Gastroesophageal sphincter (tissue), 4 donors: ENCODE data around the gene EPM2A. TPM values are rescaled to one million over a fixed set of nuclear protein-coding genes. Genes with fewer than 3 reads are reported as not detected.
"Not testable (repeated sequence)": the region's sequence is repeated elsewhere in the genome, so short reads cannot be mapped to it uniquely, and the experiment has no call there.

Experiments
- ATAC-seq: fragments of 150-250 bp; one replicate; pipeline ENCODE4 v1.9.1; 2016; ENCODE audit warnings: mild to moderate bottlenecking, moderate library complexity
- H3K27ac ChIP-seq, 4 donors: fragments of 200-600 bp; sonication (generic) in 3 of 4; 1 replicate in 3 of 4; 2 replicates in 1 of 4; pipeline ENCODE4 v1.5.1; 2016 to 2019
- H3K27me3 ChIP-seq: fragments of 200-600 bp; sonication (generic); one replicate; pipeline ENCODE4 v1.5.1; 2019
- H3K36me3 ChIP-seq, 2 donors: fragments of 200-600 bp; sonication (generic); one replicate each; pipeline ENCODE4 v1.5.1; 2019; ENCODE audit warnings: control low read depth in 1 of 2
- H3K4me1 ChIP-seq, 3 donors: fragments of 200-600 bp; sonication (generic); 1 replicate in 2 of 3; 2 replicates in 1 of 3; pipeline ENCODE4 v1.5.1; 2016 to 2019; ENCODE audit warnings: control low read depth in 2 of 3
- H3K4me3 ChIP-seq, 2 donors: fragments of 200-600 bp; sonication (generic); one replicate each; pipeline ENCODE4 v1.5.1; 2019; ENCODE audit warnings: mild to moderate bottlenecking in 1 of 2, moderate library complexity in 1 of 2
- H3K9me3 ChIP-seq, 3 donors: fragments of 200-600 bp; sonication (generic); one replicate each; pipeline ENCODE4 v1.5.1; 2017 to 2019; ENCODE audit warnings: control low read depth in 2 of 3
- CTCF ChIP-seq, 4 experiments: fragments of 200-600 bp in 2 of 4; fragments of 450-650 bp in 2 of 4; sonication (generic) in 1 of 4; IDR thresholded peaks; one replicate each; pipeline ENCODE4 v1.5.1; 2017 to 2019; ENCODE audit warnings: antibody characterized with exemption in 4 of 4, mild to moderate bottlenecking in 2 of 4, moderate library complexity in 2 of 4
- EP300 ChIP-seq: sonication (generic); formaldehyde crosslinking; IDR thresholded peaks from one replicate; pipeline ENCODE4 v1.6.1; 2017; ENCODE audit warnings: antibody characterized with exemption, mild to moderate bottlenecking
- POLR2A ChIP-seq, 2 donors: fragments of 450-650 bp; IDR thresholded peaks; one replicate each; pipeline ENCODE4 v1.6.1; 2017; ENCODE audit warnings: antibody characterized with exemption in 2 of 2, mild to moderate bottlenecking in 2 of 2, moderate library complexity in 1 of 2
- POLR2AphosphoS5 ChIP-seq: sonication (generic); formaldehyde crosslinking; IDR thresholded peaks from one replicate; pipeline ENCODE4 v1.6.1; 2017; ENCODE audit warnings: antibody characterized with exemption
- WGBS, 2 donors: methylation state at CpG; one replicate each; pipeline ENCODE4 v1.1.5; 2018; ENCODE audit warnings: low coverage in 1 of 2; 5-methylcytosine and 5-hydroxymethylcytosine counted together
- total RNA-seq, 4 donors: library from RNA; depleted of rRNA; stranded (reverse); fragments of >200 nt; gene quantifications; one replicate each; pipeline ENCODE4 v1.1.0, GENCODE V29; 2016

The EPM2A gene
- total RNA-seq, 4 donors from 2014 or later = 53.7 to 83.7 (median 77.1) TPM

GRCh38 chr6:145752638-145753037, 17.3 kb upstream of the EPM2A start:
- no peak for ATAC-seq
- TF ChIP-seq CTCF (IDR thresholded peaks at IDR 0.05) (no peak), POLR2A (IDR thresholded peaks at IDR 0.05) (no peak), POLR2AphosphoS5 (no peak), EP300 (no peak)
- H3K4me1 ChIP-seq = peaks cover 0 to 9% (median 0%) of the 10 kb centered on the region in 3 donors
- WGBS, 2 donors = 44 to 64% methylated on average over 1 to 2 of the region's 2 CpGs
- no peak overlapping the region for H3K4me3 ChIP-seq
- H3K36me3 ChIP-seq = no peaks in the 10 kb centered on the region
- H3K27me3 ChIP-seq = no peaks in the 10 kb centered on the region
- H3K9me3 ChIP-seq = peaks cover 0 to 4% (median 0%) of the 10 kb centered on the region in 3 donors
- H3K27ac ChIP-seq = no peak overlapping the region

DNA sequence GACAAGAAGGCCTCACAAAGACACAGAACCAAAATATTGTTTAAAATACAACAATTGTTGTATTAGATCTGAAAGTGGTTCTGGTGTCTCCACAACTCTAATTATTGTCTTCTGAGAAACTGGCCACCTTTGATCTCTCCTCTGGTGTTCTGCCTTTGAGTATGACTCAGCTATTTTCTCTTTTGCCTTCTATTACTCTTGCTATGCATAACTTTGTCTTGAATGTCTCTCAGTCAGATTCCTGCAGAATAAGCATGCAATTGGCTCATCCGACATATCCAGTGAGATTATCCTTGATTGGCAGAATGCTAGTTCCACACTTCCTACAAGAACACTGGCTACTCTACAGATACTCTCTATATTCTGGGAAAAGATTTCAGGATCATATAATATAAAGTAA, 14.3 kb upstream of the EPM2A start:
- WGBS, 2 donors = 10 to 50% methylated on average over 1 of the region's 1 CpG

DNA sequence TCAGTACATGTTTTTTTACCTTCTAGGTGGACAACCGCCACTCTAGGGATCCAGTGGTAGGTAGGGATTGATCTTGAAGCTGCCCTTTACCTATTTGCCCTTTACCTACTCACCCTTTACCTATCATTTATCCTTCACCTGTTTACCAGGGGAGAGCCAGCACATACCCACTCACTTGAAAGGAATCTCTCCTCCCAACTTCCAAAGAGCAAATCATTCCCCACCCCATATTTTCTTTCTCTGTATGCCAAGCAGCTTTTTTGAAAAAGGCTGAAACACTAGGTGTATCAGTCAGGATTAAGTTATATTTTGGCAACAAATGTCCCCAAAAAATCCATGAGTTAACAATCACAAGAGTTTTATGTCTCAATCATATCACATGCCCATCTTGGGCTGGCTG, 10.5 kb upstream of the EPM2A start:
- WGBS, 2 donors = 100% methylated on average over 1 of the region's 1 CpG
- Histone ChIP-seq H3K36me3 (no peaks in the 10 kb centered on the region), H3K27me3 (no peaks in the 10 kb centered on the region), H3K27ac (no peak overlapping the region), H3K4me1 (peaks cover 0 to 9% (median 0%) of the 10 kb centered on the region in 3 donors), H3K4me3 (no peak overlapping the region), H3K9me3 (peaks cover 0 to 6% (median 0%) of the 10 kb centered on the region in 3 donors)
- no peak for ATAC-seq
- TF ChIP-seq CTCF (IDR thresholded peaks at IDR 0.05) = no peak
- no peak for TF ChIP-seq POLR2A (IDR thresholded peaks at IDR 0.05)
- TF ChIP-seq POLR2AphosphoS5 = no peak
- TF ChIP-seq EP300 = no peak

More for the DNA sequence above, 14.3 kb upstream of the EPM2A start:
- H3K27ac ChIP-seq = peak overlapping the region in 2 of 4 donors; percentile 38 to 39
- H3K4me1 ChIP-seq = peaks cover 0 to 9% (median 0%) of the 10 kb centered on the region in 3 donors
- H3K36me3 ChIP-seq = no peaks in the 10 kb centered on the region
- peaks cover 0 to 6% (median 0%) of the 10 kb centered on the region in 3 donors for H3K9me3 ChIP-seq
- peak; percentile 25 for ATAC-seq
- no peaks in the 10 kb centered on the region for H3K27me3 ChIP-seq
- TF ChIP-seq CTCF (IDR thresholded peaks at IDR 0.05) = no peak
- TF ChIP-seq EP300 = no peak
- no peak for TF ChIP-seq POLR2AphosphoS5
- TF ChIP-seq POLR2A (IDR thresholded peaks at IDR 0.05) = no peak
- H3K4me3 ChIP-seq = no peak overlapping the region

GRCh38 chr6:145744619-145745018, 9.3 kb upstream of the EPM2A start:
- ATAC-seq = no peak
- Histone ChIP-seq H3K27me3 (no peaks in the 10 kb centered on the region), H3K27ac (no peak overlapping the region), H3K9me3 (peaks cover 0 to 6% (median 0%) of the 10 kb centered on the region in 3 donors), H3K4me3 (no peak overlapping the region), H3K4me1 (peaks cover 0 to 5% (median 0%) of the 10 kb centered on the region in 3 donors), H3K36me3 (no peaks in the 10 kb centered on the region)
- TF ChIP-seq POLR2AphosphoS5 (no peak), EP300 (no peak), CTCF (IDR thresholded peaks at IDR 0.05) (no peak), POLR2A (IDR thresholded peaks at IDR 0.05) (no peak)
- WGBS, 2 donors = 94 to 100% methylated on average over 2 of the region's 2 CpGs

DNA sequence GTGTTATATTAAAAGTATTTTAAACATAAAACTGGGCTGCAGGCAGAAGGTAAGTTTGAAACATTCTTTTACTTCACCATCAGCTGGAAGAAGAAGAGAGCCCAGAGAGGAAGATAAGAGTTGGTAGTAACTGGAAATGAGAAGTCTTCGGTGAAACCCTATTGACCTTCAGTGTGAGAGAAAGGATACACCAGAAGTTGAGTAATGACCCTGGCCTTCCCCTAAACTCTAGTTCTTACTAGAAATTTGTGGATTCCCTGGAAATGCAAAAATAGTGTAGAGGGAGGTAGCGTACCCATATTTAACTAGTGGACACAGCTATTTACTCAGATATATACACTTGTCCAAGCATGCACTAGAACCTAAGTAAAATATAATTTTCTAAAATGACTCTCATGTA, 8.0 kb upstream of the EPM2A start:
- 74 to 100% methylated on average over 2 of the region's 2 CpGs for WGBS, 2 donors
- Histone ChIP-seq H3K36me3 (no peaks in the 10 kb centered on the region), H3K27me3 (no peaks in the 10 kb centered on the region), H3K27ac (no peak overlapping the region), H3K9me3 (peaks cover 0 to 6% (median 0%) of the 10 kb centered on the region in 3 donors), H3K4me1 (peaks cover 0 to 3% (median 0%) of the 10 kb centered on the region in 3 donors), H3K4me3 (no peak overlapping the region)
- ATAC-seq = no peak
- TF ChIP-seq POLR2AphosphoS5 (no peak), EP300 (no peak), POLR2A (IDR thresholded peaks at IDR 0.05) (no peak), CTCF (IDR thresholded peaks at IDR 0.05) (no peak)

GRCh38 chr6:145742472-145742871, 7.2 kb upstream of the EPM2A start:
- not testable (repeated sequence) for ATAC-seq, H3K27me3 ChIP-seq, H3K4me3 ChIP-seq, H3K27ac ChIP-seq, H3K9me3 ChIP-seq, H3K36me3 ChIP-seq
- WGBS, 2 donors = no CpG with 5 or more reads among the region's 6 CpGs
- peaks cover 0 to 11% (median under 1%) of the 10 kb centered on the region in 3 donors for H3K4me1 ChIP-seq

GRCh38 chr6:145739685-145740084, 4.4 kb upstream of the EPM2A start:
- H3K36me3 ChIP-seq, H3K27ac ChIP-seq, H3K4me3 ChIP-seq, ATAC-seq, H3K9me3 ChIP-seq, H3K27me3 ChIP-seq: not testable (repeated sequence)
- 90% methylated on average over 4 to 5 of the region's 5 CpGs for WGBS, 2 donors
- H3K4me1 ChIP-seq = peaks cover 2 to 26% (median 7%) of the 10 kb centered on the region in 3 donors
